C1 segment of cervical spinal cord (tissue), 14 donors: ENCODE results near the gene VAV2.
"Not testable (repeated sequence)": the region's sequence is repeated elsewhere in the genome, so short reads cannot be mapped to it uniquely, and the experiment has no call there.

ENCODE experiments used
- DNase-seq, 14 donors: peaks; one replicate each; lab custom pipeline; 2025; lab: John Stamatoyannopoulos, UW

The VAV2 gene

DNA sequence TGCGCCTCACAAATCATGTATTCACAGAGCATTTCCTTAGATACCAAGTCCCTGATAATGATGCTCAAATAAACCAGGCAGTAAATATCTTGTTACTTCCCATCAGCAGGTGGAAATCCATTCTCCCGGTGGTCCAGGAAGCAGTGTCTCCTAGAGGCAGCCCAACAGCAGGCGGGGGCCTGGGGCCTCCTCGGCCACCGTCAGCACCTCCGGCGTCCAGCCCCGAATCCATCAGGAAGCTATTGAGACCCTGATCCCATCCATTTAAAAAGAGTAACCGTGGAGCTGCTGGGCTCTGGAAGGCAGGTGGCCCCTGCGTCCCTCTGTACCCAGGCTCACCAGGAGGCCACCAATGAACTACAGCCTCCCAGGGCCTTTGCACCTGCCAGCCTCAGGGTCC is 54.0 kb downstream of the VAV2 start:
- no peak for DNase-seq

DNA sequence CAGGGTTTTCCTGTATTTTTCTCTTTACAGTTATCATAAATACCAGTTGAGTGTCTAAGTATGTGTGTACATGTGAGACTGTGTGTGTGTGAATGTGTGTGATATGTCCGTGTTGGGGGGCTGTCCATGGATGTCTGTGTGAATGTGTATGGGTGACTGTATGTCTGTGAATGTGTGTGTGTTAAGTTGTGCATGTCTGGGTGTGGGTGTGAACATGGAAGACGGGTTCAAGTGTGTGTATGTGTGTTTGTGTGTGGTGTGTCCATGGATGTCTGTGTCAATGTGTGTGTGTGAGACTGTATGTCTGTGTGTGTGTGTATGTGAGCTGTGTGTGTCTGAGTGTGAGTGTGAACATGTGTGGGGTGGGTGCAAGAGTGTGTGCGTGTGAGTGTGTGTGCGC is 55.0 kb downstream of the VAV2 start:
- DNase-seq: no peak

GRCh38 chr9:133935328-133936005 is 56.7 kb downstream of the VAV2 start:
- no peak for DNase-seq

GRCh38 chr9:133934482-133935232 is 57.5 kb downstream of the VAV2 start:
- DNase-seq: no peak

- no peak for DNase-seq
Observed at GRCh38 chr9:133933426-133934026, 58.6 kb downstream of the VAV2 start.

DNA sequence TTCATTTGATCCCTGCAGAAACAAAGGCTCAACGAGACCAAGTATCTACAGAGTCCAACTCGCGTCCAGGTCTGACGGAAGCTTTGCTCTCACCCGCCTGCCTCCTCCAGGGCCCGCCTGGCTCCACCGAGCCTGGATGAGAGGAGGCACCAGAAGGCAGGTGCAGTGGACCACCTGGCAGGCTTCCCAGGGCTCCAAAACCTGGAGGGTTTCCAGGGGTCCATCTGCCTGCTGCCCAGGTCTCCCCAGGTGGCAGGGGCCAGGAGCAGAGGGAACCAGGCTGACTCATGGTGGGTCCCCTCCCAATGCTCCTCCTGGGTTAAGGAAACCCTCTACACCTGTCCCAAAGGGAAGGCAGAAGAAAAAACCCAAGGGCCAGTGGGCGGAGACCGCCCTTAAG is 59.5 kb downstream of the VAV2 start:
- DNase-seq: no peak

DNA sequence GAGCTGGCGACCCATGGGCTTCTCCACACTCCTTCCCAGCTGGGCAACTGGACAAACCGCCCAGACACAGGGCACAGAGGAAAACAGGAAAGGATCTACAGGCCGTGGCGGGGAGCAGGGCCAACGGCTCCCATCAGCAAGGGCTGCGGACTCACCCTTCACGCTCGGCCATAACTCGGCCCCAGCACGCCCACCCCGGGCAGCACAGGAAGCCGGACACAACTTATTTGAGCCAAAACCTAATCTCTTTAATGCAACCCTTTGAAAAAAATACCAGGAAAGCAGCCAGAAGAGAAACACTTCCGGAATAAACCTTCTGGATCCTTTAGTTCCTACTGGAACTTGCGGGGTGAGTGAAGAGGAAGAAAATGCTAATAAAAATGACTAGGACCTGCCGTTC is 59.9 kb downstream of the VAV2 start:
- no peak for DNase-seq

- DNase-seq: peak in 1 of 14 donors; percentile 47
Observed at GRCh38 chr9:133930682-133931485, 61.2 kb downstream of the VAV2 start.

DNA sequence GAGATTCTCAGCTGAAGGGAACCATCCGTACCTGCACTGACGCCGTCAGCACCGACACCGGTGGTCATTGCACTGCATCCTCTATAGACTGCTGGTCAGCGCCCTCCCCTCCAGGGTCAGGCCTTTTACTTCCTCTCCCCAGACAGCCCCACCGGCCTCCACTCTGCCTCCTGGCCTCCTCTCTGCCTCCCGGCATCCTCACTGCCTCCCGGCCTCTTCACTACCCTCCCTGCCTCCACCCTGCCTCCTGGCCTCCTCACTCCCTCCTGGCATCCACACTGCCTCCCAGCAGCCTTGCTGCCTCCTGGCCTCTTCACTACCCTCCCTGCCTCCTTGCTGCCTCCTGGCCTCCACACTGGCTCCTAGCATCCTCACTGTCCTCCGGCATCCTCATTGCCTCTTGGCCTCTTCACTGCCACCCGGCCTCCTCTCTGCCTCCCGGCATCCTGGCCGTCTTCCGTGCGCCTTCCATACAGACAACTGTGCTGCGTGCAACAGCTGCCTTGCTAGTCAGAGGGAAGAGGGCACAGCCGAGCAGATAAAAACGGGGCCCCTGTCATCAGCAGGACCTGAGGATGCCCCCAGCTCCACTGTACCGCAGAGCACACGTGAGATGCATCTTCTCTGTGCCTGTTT is 62.0 kb downstream of the VAV2 start:
- DNase-seq: no peak

GRCh38 chr9:133929599-133929998 is 62.5 kb downstream of the VAV2 start:
- no peak for DNase-seq

DNA sequence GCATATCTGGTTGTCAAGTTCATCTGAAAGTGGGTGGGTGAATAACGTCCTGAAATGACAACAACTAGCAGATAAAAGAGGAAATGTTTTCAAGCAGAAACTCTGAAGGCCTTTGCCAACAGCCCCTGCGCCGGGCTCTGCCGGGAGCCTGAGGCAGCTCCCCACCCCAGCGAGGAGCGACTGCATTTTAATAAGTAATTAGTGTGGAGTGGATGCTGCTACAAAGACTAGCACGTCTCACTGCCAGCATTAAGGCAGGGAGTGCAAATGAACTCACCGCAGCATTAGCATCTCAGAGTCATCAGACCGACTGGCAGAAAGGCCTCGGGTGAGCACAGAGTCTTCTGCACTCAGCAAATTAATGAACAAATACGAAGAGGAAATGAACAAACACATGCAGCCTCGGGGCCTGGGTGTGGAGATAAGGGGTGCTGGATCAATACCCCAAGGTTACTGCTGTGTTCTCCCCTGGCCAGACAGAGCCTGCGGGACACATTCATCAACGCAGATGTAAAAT is 63.8 kb downstream of the VAV2 start:
- DNase-seq: no peak

DNA sequence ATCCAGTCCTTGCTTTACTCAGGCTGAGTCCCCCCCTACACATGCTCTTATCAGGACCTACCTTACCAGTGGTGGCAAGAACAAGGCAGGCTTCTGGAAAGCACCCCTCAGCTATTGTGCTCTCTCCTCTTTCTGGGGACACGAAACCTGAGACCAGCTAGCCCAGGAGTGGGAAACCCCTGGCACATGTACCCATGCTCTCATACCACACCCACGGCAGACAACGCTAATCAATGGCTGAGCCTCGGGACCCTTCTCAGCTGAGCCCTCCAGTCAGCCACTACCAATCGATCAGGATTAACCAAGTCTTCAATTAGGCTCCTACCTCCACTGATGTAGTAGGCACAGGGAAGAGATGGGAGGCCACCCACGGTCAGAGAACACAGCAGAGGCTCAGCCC is 65.1 kb downstream of the VAV2 start:
- DNase-seq: no peak

- DNase-seq: no peak
Observed at GRCh38 chr9:133926165-133926856, 65.8 kb downstream of the VAV2 start.

DNA sequence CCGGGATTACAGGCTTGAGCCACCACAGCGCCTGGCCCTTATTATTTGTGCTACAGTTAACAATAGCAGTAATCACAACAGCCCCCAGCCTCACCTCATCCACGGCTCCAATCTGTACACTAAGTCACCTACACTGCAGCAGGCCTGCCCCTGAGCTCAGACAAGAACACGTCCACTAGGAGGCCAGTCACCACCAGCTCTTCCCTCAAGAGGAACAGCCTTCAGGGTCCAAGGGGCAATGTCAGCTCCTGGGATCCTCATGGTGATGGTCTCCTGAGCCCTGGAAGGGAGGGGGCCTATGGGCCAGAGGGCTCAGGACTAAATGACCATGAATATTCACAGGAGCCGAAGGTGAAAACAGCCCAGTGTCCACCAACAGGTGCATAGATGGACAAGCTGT is 67.7 kb downstream of the VAV2 start:
- no peak for DNase-seq

DNA sequence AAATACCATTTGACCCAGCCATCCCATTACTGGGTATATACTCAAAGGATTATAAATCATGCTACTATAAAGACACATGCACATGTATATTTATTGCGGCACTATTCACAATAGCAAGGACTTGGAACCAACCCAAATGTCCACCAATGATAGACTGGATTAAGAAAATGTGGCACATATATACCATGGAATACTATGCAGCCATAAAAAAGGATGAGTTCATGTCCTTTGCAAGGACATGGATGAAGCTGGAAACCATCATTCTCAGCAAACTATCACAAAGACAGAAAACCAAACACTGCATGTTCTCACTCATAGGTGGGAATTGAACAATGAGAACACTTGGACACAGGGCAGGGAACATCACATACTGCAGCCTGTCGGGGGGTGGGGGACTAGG is 68.5 kb downstream of the VAV2 start:
- DNase-seq: not testable (repeated sequence)

- no peak for DNase-seq
Observed at GRCh38 chr9:133921866-133922265, 70.3 kb downstream of the VAV2 start.

DNA sequence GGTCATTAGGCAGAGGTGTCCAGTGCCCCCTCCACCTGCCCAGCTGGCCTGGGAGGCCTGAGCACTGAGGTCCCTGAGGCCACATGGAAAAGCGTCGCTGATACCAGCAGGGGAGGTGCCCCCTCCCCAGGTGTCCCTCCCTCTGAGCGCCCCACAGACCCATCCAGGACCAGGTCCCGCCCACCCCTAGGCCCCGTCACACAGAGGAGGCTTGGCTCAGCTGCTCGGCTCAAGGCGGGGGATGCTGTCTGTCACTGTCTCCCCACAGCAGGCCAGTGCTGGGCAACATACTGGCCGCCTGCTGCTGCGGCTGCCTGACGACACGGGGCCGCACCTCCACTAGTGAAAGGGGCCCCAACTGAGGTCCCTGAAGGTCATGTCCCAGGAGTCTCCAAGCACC is 71.7 kb downstream of the VAV2 start:
- no peak for DNase-seq

- no peak for DNase-seq
Observed at GRCh38 chr9:133919253-133920115, 72.6 kb downstream of the VAV2 start.

GRCh38 chr9:133918111-133918813 is 73.9 kb downstream of the VAV2 start:
- DNase-seq: peak in 4 of 14 donors; percentile 14 to 72 (median 22)
